HCT116 (cell line): Measurements from ENCODE around the gene PUM1. TPM values are rescaled to one million over a fixed set of nuclear protein-coding genes. Genes with fewer than 3 reads are reported as not detected.

ENCODE experiments used
- ATAC-seq: fragments of 200-7000 bp; cut with Tn5 transposase; 2 replicates; pipeline ENCODE4 v1.9.1; 2020; ENCODE audit warnings: mild to moderate bottlenecking, moderate library complexity
- BruUV-seq: library from RNA; stranded (reverse); fragments of 400-500 nt; replicated peaks from 2 replicates; lab custom pipeline; 2021; lab: Mats Ljungman, UMichigan
- CTCF ChIA-PET: fragments of 300-600 bp; sonication (Branson Sonifier 250); formaldehyde crosslinking; loops from one replicate; lab custom pipeline; 2021; ENCODE audit warnings: antibody characterized with exemption; lab: Charles Lee
- POLR2A ChIA-PET: fragments of 300-600, 350-600 bp; sonication (Branson Sonifier 250); formaldehyde crosslinking; loops from one replicate; lab custom pipeline; 2021; ENCODE audit warnings: antibody characterized with exemption; lab: Charles Lee
- RAD21 ChIA-PET, 2 experiments: fragments of 300-600 bp; sonication (Branson Sonifier 250); formaldehyde crosslinking; loops; one replicate each; lab custom pipeline; 2023; ENCODE audit warnings: low total read pairs in 2 of 2; ENCODE audit not compliant: uncharacterized antibody in 2 of 2, unreplicated experiment in 2 of 2, low non-redundant PET in 1 of 2; lab: Charles Lee
- DNase-seq: peaks from one replicate; pipeline ENCODE4 v3.0.0-alpha.2; 2010; ENCODE audit warnings: low read depth, low spot score
- H2AFZ ChIP-seq: fragments of 200-600 bp; shearing (Covaris generic), sonication (generic); 2 replicates; pipeline ENCODE4 v1.6.1; 2017; ENCODE audit warnings: low read depth, mixed run types, mixed read lengths, antibody characterized with exemption, low read length; ENCODE audit not compliant: poor library complexity, severe bottlenecking
- H3K27ac ChIP-seq: 2 replicates; pipeline ENCODE4 v1.5.1; 2012; ENCODE audit warnings: low read depth, low read length
- H3K27me3 ChIP-seq: fragments of 200-600 bp; sonication (generic); 2 replicates; pipeline ENCODE4 v1.6.1; 2016; ENCODE audit warnings: mixed run types, low read length, mixed read lengths; ENCODE audit not compliant: insufficient read depth
- H3K36me3 ChIP-seq, 2 experiments: fragments of 200-500 bp in 1 of 2; fragments of 200-600 bp in 1 of 2; sonication (Bioruptor generic) in 1 of 2; sonication (generic) in 1 of 2; 2 replicates each; pipeline versions ENCODE4 v1.5.1 to v1.6.1; 2014 to 2016; ENCODE audit warnings: low read length in 2 of 2, inconsistent platforms in 1 of 2, mixed read lengths in 1 of 2, mixed run types in 1 of 2; ENCODE audit not compliant: insufficient read depth in 2 of 2, control insufficient read depth in 1 of 2
- H3K4me1 ChIP-seq, 2 experiments: fragments of 200-600 bp in 1 of 2; sonication (generic) in 1 of 2; 2 replicates each; pipeline versions ENCODE4 v1.5.1 to v1.6.1; 2012 to 2017; ENCODE audit warnings: low read length in 2 of 2, inconsistent platforms in 1 of 2, mild to moderate bottlenecking in 1 of 2, mixed read lengths in 1 of 2, mixed run types in 1 of 2, moderate library complexity in 1 of 2; ENCODE audit not compliant: insufficient read depth in 2 of 2, control insufficient read depth in 1 of 2
- H3K4me2 ChIP-seq: fragments of 200-600 bp; sonication (generic); 2 replicates; pipeline ENCODE4 v1.6.1; 2017; ENCODE audit warnings: mixed run types, low read length, mixed read lengths
- H3K4me3 ChIP-seq, 2 experiments: fragments of 200-600 bp in 1 of 2; sonication (generic) in 1 of 2; replicated peaks in 1 of 2; 2 replicates each; pipeline ENCODE4 v1.5.1; 2011 to 2016; ENCODE audit warnings: low read length in 2 of 2, control low read depth in 1 of 2, low read depth in 1 of 2, mild to moderate bottlenecking in 1 of 2, mixed read lengths in 1 of 2, mixed run types in 1 of 2
- H3K79me2 ChIP-seq: fragments of 200-600 bp; sonication (generic); 2 replicates; pipeline ENCODE4 v1.6.1; 2017; ENCODE audit warnings: mild to moderate bottlenecking, mixed run types, low read length, moderate library complexity, mixed read lengths; ENCODE audit not compliant: insufficient read depth
- H3K9ac ChIP-seq: fragments of 200-600 bp; sonication (generic); 2 replicates; pipeline ENCODE4 v1.6.1; 2016; ENCODE audit warnings: low read length, mixed read lengths
- H3K9me2 ChIP-seq: fragments of 200-600 bp; sonication (generic), shearing (Covaris generic); 2 replicates; pipeline ENCODE4 v1.6.1; 2017; ENCODE audit warnings: mixed run types, mild to moderate bottlenecking, moderate library complexity; ENCODE audit not compliant: insufficient read depth
- H3K9me3 ChIP-seq, 2 experiments: fragments of 200-500 bp in 1 of 2; fragments of 200-600 bp in 1 of 2; sonication (Bioruptor generic) in 1 of 2; sonication (generic) in 1 of 2; 2 replicates each; pipeline ENCODE4 v1.6.1; 2014 to 2017; ENCODE audit warnings: low read length in 2 of 2, mixed read lengths in 2 of 2, inconsistent platforms in 1 of 2, low read depth in 1 of 2, mild to moderate bottlenecking in 1 of 2, mixed run types in 1 of 2, moderate library complexity in 1 of 2; ENCODE audit not compliant: control insufficient read depth in 1 of 2, insufficient read depth in 1 of 2
- H4K20me1 ChIP-seq: fragments of 200-600 bp; sonication (generic), shearing (Covaris generic); 2 replicates; pipeline ENCODE4 v1.6.1; 2017; ENCODE audit warnings: mixed run types, mild to moderate bottlenecking, moderate library complexity; ENCODE audit not compliant: insufficient read depth
- CEBPB ChIP-seq: IDR thresholded peaks from 2 replicates; pipeline ENCODE4 v1.6.1; 2012; ENCODE audit warnings: low read depth
- CTCF ChIP-seq, 3 experiments: fragments of 200-600 bp in 1 of 3; sonication (generic) in 1 of 3; IDR thresholded peaks in 2 of 3; conservative IDR thresholded peaks in 1 of 3; 2 replicates each; pipeline ENCODE4 v1.5.1; 2012 to 2017; ENCODE audit warnings: low read depth in 2 of 3, low read length in 2 of 3, antibody characterized with exemption in 1 of 3, borderline replicate concordance in 1 of 3, control low read depth in 1 of 3, mild to moderate bottlenecking in 1 of 3, mixed read lengths in 1 of 3, mixed run types in 1 of 3, moderate library complexity in 1 of 3; ENCODE audit not compliant: insufficient read depth in 1 of 3
- EGR1 ChIP-seq: IDR thresholded peaks from 2 replicates; pipeline ENCODE4 v1.6.1; 2012; ENCODE audit warnings: low read depth
- ELF1 ChIP-seq: IDR thresholded peaks from 2 replicates; pipeline ENCODE4 v1.6.1; 2012; ENCODE audit warnings: low read depth, borderline replicate concordance
- EZH2 ChIP-seq: fragments of 200-600 bp; sonication (generic); IDR thresholded peaks from 2 replicates; pipeline ENCODE4 v1.6.1; 2017; ENCODE audit warnings: antibody characterized with exemption, mixed run types
- EZH2phosphoT487 ChIP-seq: fragments of 200-600 bp; IDR thresholded peaks from 2 replicates; pipeline ENCODE4 v1.6.1; 2018; ENCODE audit warnings: antibody characterized with exemption, borderline replicate concordance
- FOSL1 ChIP-seq: IDR thresholded peaks from 2 replicates; pipeline ENCODE4 v1.6.1; 2012; ENCODE audit warnings: low read depth
- POLR2A ChIP-seq: IDR thresholded peaks from 2 replicates; pipeline ENCODE4 v1.7.0; 2011; ENCODE audit warnings: borderline replicate concordance; ENCODE audit not compliant: insufficient read depth, insufficient read length; ENCODE audit errors: extremely low read depth
- POLR2AphosphoS5 ChIP-seq: IDR thresholded peaks from 2 replicates; pipeline ENCODE4 v1.6.1; 2011; ENCODE audit warnings: mild to moderate bottlenecking, low read depth, low read length, moderate library complexity
- RAD21 ChIP-seq: IDR thresholded peaks from 2 replicates; pipeline ENCODE4 v1.6.1; 2012; ENCODE audit warnings: low read depth, mild to moderate bottlenecking
- SRF ChIP-seq: IDR thresholded peaks from 2 replicates; pipeline ENCODE4 v1.6.1; 2012; ENCODE audit warnings: low read depth
- TCF7L2 ChIP-seq: IDR thresholded peaks from 2 replicates; pipeline ENCODE4 v1.7.0; 2011; ENCODE audit warnings: borderline replicate concordance, inconsistent platforms; ENCODE audit not compliant: insufficient read depth, insufficient read length; ENCODE audit errors: extremely low read depth
- YY1 ChIP-seq: IDR thresholded peaks from 2 replicates; pipeline ENCODE4 v1.6.1; 2011; ENCODE audit warnings: low read length, low read depth, moderate library complexity, mild to moderate bottlenecking; ENCODE audit not compliant: insufficient replicate concordance; ENCODE audit errors: extremely low read depth
- ZNF274 ChIP-seq: fragments of 200-500 bp; sonication (Bioruptor generic); IDR thresholded peaks from 2 replicates; pipeline ENCODE4 v1.6.1; 2014; ENCODE audit warnings: mild to moderate bottlenecking, low read depth, low read length, inconsistent platforms
- intact Hi-C: fragments of 100-400 bp; cut with micrococcal nuclease; formaldehyde crosslinking; loops from 2 replicates; pipeline ENCODE4 v1.10.0; 2022
- total RNA-seq: library from RNA; stranded (reverse); gene quantifications from one replicate; pipeline ENCODE4 v1.2.1, GENCODE V29; 2021; ENCODE audit not compliant: unreplicated experiment

PUM1 gene
- total RNA-seq, 1 experiment from 2014 or later = 113 TPM

- no peak for DNase-seq
- Histone ChIP-seq H3K4me2 (no peak overlapping the region), H3K27me3 (no peaks in the 10 kb centered on the region), H3K79me2 (peaks cover 100% of the 10 kb centered on the region), H3K4me3 (no peak overlapping the region), H3K9me2 (no peaks in the 10 kb centered on the region), H3K36me3 (peaks cover 24 to 33% of the 10 kb centered on the region in 2 experiments), H4K20me1 (peaks cover 36% of the 10 kb centered on the region), H3K9me3 (no peaks in the 10 kb centered on the region), H3K27ac (no peak overlapping the region)
- no TSS peak for BruUV-seq
- POLR2A ChIA-PET = no interaction called here
- CTCF ChIA-PET = no interaction called here
- ATAC-seq = no peak
- intact Hi-C loops = no loop called here
- no peak for TF ChIP-seq ELF1
- TF ChIP-seq CEBPB = no peak
- no peak for TF ChIP-seq EGR1
- TF ChIP-seq ZNF274 = no peak
- TF ChIP-seq EZH2 = no peak
- TF ChIP-seq POLR2A = no peak
- TF ChIP-seq RAD21 = no peak
- no peak for TF ChIP-seq CTCF (IDR thresholded peaks at IDR 0.05 in 2 of 3, conservative IDR thresholded peaks at IDR 0.05 in 1 of 3; ENCODE audit: borderline replicate concordance in 1 of 3, insufficient read depth in 1 of 3, low read depth in 2 of 3, low read length in 2 of 3)
- no peak for TF ChIP-seq POLR2AphosphoS5
- no peak for TF ChIP-seq SRF
- TF ChIP-seq EZH2phosphoT487 = no peak
- no peak for TF ChIP-seq FOSL1
- no peak for TF ChIP-seq TCF7L2
- no peak for TF ChIP-seq YY1
- TF ChIP-seq, all 23 proteins: peak for 0
- no peak overlapping the region for H3K9ac ChIP-seq
- RAD21 ChIA-PET = no interaction called here
- no peak overlapping the region for H2AFZ ChIP-seq
- H3K4me1 ChIP-seq = peaks cover 0 to 4% of the 10 kb centered on the region in 2 experiments; a peak in 1 of 4 replicates
Observed at GRCh38 chr1:31055953-31056352, 9.6 kb downstream of the PUM1 start.
